Measurements from ENCODE around the gene TMPRSS4. TPM values are rescaled to one million over a fixed set of nuclear protein-coding genes. Genes with fewer than 3 reads are reported as not detected.
"Not testable (repeated sequence)": the region's sequence is repeated elsewhere in the genome, so short reads cannot be mapped to it uniquely, and the experiment has no call there.

The TMPRSS4 gene
- total RNA-seq, 1 donor from 2014 or later: not detected

DNA sequence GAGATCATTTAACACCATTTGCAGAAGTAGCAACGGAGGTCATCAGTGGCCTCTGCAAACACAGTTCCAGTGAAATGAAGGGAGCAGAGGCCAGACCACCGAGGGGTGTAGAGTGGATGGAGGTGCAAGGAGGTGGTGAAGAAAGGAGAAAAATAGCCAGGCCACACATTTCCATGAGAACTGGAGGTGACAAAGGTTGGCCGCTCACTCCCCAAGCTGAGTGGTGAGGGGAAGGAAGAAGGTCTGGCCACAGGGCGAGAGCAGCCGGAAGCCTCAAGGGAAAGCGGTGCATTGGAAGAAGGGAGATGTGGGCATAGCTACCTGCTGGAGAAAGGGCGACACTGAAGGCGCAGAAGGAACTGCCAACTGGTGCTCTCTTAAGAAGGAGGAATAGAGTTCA lies 20.1 kb upstream of the TMPRSS4 start:
- DNase-seq: no peak

- no peak for DNase-seq
Observed at GRCh38 chr11:118057251-118058145, 19.4 kb upstream of the TMPRSS4 start.

- DNase-seq: no peak
Observed at GRCh38 chr11:118058311-118059245, 18.3 kb upstream of the TMPRSS4 start.

- DNase-seq: no peak
Observed at GRCh38 chr11:118059246-118059940, 17.5 kb upstream of the TMPRSS4 start.

DNA sequence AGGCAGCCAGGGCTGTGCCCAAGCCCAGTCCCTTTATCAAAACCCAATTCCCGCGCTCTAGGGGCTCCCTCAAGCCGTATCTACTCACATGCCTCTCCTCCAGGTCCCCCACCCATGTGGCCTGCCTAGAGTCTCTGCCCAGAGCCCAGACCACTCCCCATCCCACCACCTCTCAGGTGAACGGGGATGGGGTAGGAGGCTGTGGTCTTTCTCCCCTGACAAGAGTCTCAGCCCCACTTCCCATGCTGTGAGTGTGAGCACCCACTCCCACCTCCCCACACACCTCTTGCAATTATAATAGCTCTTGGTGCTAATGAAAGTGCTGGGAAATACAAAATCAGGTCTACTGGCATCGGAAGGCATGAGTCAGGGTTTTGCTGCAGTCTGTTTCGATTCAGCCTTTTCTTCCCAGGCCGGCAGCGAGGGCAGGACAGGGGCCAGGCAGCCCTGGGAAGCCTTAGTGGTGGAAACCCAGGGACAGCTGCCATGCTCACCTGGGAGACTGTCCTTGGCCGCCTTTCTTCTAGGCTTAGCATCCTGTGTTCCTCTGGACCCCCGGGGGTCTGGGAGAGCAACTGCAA lies 16.7 kb upstream of the TMPRSS4 start:
- no peak for DNase-seq

- no peak for DNase-seq
Observed at GRCh38 chr11:118060869-118061268, 16.0 kb upstream of the TMPRSS4 start.

DNA sequence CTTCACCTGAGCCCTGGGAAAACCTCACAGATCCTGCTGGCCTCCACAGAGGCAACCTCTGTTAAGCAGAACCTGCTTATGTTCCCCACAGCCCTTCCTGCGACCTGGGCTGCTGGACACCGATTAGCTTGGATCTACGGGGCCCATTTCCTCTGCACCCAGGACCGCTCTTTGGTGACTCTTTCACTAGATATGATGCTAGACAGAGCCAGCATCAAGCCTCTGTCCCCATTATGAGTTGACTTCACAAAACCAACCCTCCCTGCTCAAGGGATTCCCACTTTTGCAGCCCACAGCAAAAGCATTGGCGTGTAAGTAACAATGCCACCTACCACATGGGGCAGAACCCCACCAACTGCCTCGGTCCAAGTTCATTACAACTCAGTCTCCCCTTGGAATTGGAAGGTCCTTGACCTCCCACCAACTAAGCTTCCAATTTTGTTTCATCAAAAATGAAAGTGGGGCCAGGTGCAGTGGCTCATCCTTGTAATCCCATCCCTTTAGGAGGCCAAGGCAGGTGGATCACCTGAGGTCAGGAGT lies 15.2 kb upstream of the TMPRSS4 start:
- DNase-seq: no peak

DNA sequence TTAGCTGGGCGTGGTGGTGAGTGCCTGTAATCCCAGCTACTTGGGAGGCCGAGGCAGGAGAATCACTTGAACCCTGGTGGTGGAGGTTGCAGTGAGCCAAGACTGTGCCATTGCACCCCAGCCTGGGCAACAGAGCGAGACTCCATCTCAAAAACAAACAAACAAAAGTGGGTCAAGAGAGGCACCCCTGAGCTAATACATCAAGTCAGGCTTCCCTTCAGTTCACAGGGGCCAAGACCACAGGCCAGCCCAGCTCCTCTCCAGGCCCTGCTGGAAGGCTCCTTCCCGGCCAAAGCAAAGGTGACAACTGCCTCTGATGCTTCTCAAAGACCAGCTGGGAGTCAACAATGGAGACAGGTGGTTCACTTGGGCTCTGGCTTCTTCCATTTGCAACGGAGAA lies 14.7 kb upstream of the TMPRSS4 start:
- not testable (repeated sequence) for DNase-seq

GRCh38 chr11:118062631-118063030 lies 14.2 kb upstream of the TMPRSS4 start:
- not testable (repeated sequence) for DNase-seq

DNA sequence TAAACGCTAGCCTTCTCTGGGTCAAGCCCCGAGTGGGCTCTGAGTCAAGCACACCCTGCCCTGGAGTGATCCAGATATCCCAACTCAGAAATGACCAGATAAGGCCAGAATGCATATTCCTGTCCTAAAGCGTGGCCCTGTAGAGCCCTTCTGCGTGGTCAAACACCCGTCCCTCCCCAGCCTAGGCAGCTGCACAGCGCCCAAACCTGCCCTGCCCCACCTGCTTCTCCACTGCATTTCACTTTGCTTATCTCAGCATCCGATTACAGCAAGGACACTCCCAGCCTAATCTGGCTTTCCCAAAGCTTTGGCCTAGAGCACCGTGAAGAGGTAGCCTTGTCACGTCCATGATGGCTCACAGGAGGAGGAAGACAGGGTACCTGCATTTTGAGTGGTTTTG lies 11.9 kb upstream of the TMPRSS4 start:
- no peak for DNase-seq

DNA sequence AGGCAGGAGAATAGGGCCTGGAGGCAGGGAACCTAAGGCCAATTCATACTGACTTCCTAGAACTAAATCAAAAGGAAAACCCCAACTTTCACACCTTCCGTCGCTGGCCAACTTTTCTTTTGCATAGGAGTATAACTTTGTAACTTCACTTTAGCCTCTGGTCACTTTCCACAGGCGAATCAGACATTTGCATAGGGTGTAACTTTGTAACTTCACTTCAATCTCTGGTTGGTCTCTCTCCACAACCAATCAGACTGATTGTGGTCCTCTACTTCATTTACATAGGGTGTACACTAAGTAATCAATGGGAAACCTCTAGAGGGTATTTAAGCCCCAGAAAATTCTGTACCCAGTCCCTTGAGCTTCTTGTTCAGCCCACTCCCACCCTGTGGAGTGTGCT lies 11.5 kb upstream of the TMPRSS4 start:
- DNase-seq: no peak

DNA sequence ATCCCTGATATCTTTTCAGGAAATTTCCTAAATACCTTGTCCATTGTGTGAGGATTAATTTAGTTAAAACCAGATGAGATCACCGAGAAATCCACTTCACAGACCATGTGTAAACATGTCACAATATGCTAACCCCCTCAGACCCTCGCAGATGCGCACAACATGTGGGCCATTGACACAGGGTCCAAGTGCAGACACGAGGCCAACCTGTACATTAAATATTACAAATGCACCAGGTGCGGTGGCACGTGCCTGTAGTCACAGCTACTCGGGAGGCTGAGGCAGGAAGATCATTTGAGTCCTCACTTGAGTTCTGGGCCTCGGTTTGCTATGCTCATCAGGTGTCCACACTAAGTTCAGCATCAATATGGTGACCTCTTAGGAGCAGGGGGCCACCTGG lies 9.9 kb upstream of the TMPRSS4 start:
- DNase-seq: no peak

DNA sequence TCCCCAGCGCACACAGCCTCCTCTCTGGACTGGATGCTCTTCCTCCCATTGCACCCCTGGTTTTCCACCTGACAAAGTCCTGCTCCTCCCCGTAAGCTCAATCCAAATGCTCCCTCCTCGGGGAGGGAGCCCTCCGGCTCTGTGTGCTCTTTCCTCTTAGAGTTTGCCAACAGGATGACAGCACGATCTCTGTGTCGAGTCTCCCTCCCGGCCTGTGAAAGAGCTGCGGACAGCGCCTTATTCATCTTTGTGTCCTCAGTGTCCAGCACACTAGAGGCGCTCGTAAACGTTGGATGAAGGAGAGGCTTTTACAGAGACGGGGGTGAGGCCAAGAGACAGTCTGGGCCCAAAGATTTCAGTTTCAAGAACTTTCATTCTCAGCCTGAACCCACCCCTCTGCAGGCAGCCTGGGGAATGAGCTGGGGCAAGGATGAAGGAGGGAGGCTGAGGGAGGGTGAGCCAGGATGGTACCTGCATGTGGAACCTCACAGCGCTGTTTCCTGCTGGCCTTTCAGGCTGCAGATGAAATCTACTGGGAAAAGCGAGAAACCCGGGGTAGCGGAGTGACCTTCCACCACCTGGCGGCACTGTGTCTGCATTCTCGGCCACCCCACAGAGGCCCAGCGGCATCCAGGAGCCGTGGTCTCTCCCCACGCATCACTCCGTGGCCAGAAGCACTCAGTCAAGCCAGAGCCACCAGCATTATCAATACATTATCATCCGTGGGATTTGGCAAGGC lies 8.5 kb upstream of the TMPRSS4 start:
- DNase-seq: no peak

- no peak for DNase-seq
Observed at GRCh38 chr11:118068945-118069612, 7.8 kb upstream of the TMPRSS4 start.

DNA sequence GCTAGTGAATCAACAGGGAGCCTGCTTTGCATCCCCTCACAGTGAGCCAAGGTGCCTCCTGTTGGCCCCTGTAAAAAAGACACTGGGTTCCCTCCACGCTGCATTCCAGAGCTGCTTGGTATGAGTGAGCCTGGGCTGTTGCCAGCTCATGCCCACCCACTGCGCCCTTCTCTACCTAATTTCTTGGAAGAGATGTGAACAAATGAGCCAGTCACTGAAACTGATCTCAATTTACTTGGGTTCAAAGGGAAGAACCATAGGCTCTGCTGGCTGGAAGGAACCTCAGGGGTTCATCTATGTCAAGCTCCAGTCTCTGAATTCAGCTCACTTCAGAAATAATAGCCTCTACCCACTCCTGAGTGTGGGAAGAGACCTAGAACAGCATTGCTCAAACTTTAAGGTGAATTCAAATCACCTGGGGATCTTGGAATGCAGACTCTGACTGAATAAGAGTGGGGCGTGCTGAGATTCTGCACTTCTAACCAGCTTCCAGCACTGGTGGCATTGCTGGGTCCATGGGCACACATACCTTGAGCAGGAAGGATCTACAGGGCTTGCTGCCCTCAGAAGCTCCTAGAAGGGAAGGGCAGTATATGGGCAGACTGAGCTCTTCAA lies 5.4 kb upstream of the TMPRSS4 start:
- DNase-seq: no peak

GRCh38 chr11:118073554-118073953 lies 3.3 kb upstream of the TMPRSS4 start:
- no peak for DNase-seq

DNA sequence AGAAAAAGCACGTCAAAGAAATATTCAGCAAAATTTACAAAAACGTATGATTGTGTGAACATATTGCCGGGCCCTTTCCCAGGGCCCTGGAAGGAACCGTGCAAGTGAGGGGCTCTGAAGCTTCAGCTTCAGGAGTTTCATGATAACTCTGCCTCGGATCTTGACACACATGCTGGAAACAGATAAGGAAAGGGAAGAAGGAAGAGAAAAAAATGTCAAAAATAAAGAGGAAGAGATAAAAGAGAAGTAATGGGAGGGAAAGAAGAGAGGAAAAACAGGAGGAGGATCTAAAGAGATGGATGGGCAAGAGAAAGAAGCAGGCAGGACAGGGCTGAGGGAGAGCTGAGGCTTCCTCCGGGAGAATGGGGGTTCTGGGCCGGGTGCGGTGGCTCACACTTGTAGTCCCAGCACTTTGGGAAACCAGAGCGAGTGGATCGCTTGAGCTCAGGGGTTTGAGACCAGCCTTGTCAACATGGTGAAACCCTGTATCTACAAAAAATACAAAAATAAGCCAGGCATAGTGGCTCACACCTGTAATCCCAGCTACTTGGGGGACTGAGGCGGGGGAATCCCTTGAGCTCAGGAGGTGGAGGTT lies 2.7 kb upstream of the TMPRSS4 start:
- DNase-seq: no peak

DNA sequence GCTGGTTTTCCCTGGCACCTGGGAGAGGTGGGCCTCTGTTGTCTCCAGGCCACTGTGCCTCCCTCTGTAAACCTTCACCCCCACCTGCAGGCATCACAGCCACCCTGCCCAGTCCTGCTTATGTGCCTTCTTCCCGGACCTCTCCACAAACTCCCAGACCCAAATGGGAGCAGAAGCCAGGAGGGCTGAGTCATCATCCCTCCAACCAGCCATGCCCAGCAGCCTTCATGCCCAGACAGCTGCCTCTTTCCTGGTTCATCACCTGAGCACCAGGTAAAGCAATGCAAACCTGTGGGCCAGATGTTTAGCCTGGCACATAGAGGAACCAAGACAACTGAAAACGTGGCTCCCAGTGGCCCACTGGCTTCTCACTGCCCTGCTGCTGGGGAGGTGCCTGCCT lies 2.1 kb upstream of the TMPRSS4 start:
- DNase-seq: no peak

DNA sequence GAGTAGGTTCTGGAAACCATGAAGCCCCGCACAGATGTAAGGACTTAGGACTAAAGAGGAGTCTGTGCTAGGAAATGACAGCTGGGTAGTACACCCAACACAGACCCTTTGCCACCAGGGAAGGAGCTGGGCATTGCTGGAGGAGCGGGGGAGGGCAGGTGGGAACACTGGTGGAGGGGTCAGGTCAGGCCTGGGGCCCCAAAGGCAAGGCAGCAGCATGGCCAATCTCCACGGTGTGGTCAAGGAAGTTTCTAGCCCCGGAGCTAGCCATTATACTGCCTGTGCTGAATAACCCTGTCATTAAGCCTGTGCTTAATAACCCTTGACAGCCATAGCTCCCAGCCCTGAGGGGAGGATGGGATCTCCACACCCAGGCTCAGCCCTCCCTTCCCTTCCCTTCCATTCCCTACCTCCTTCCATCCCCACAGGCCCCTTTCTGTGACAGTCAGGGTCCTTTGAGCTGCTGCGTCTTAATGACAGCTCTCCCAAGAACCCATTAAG lies 2.1 kb downstream of the TMPRSS4 start:
- no peak for DNase-seq

- no peak for DNase-seq
Observed at GRCh38 chr11:118079491-118079890, 2.6 kb downstream of the TMPRSS4 start.

All from dermis blood vessel endothelial cell (primary cell).